Measurements from ENCODE around the gene PARVB.
"Not testable (repeated sequence)": the region's sequence is repeated elsewhere in the genome, so short reads cannot be mapped to it uniquely, and the experiment has no call there.

The PARVB gene

DNA sequence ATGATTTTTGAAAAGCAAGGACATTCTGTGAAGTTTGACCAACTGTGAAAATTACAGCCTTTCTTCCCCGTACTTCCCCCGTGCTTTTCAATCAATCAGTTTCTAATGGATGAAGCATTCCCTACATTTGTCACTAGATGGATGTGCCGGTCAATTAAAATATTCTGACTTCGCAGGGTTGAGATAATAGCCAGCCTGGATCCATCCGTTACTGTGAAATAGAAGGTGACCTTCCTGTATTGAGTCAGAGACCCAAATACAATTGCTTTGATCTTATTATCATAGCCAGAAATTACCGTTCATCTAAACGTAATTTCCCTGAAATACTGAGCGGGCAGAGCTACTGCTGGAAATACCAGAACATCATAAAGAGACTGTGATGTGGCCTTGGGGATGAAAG is 21.1 kb upstream of the PARVB start:
- no peak for DNase-seq (ENCODE audit: low read depth)
- no peak overlapping the region for H3K4me3 ChIP-seq (ENCODE audit: low read length)
- TF ChIP-seq, protein P1, sequence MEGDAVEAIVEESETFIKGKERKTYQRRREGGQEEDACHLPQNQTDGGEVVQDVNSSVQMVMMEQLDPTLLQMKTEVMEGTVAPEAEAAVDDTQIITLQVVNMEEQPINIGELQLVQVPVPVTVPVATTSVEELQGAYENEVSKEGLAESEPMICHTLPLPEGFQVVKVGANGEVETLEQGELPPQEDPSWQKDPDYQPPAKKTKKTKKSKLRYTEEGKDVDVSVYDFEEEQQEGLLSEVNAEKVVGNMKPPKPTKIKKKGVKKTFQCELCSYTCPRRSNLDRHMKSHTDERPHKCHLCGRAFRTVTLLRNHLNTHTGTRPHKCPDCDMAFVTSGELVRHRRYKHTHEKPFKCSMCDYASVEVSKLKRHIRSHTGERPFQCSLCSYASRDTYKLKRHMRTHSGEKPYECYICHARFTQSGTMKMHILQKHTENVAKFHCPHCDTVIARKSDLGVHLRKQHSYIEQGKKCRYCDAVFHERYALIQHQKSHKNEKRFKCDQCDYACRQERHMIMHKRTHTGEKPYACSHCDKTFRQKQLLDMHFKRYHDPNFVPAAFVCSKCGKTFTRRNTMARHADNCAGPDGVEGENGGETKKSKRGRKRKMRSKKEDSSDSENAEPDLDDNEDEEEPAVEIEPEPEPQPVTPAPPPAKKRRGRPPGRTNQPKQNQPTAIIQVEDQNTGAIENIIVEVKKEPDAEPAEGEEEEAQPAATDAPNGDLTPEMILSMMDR (conservative IDR thresholded peaks at IDR 0.05; ENCODE audit: low read length): no peak

GRCh38 chr22:44003405-44004103 is 20.5 kb upstream of the PARVB start:
- TF ChIP-seq, protein P1 (conservative IDR thresholded peaks at IDR 0.05; ENCODE audit: low read length): no peak
- no peak for DNase-seq (ENCODE audit: low read depth)
- H3K4me3 ChIP-seq (ENCODE audit: low read length): no peak overlapping the region

DNA sequence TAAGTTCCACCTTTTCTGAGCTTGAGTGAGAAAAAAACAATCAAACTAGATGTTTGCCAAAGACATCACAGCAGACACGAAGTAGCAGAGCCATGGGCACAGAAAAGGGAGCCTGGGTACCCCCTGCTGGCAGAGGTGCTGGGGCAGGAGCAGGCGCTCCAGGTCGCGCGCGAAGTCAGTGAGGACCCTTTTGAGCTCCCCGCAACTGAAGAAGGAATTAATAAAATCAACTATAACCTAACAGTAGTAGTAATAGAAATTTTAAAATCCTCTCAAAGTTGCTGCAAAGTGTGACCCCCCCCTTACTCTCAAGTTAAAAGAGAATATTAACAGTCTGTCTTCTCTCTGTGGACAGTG is 20.0 kb upstream of the PARVB start:
- no peak overlapping the region for H3K4me3 ChIP-seq (ENCODE audit: low read length)
- TF ChIP-seq, protein P1 (conservative IDR thresholded peaks at IDR 0.05; ENCODE audit: low read length): no peak
- DNase-seq (ENCODE audit: low read depth): no peak

GRCh38 chr22:44005524-44005923 is 18.6 kb upstream of the PARVB start:
- no peak overlapping the region for H3K4me3 ChIP-seq (ENCODE audit: low read length)
- TF ChIP-seq, protein P1 (conservative IDR thresholded peaks at IDR 0.05; ENCODE audit: low read length): no peak
- DNase-seq (ENCODE audit: low read depth): no peak

DNA sequence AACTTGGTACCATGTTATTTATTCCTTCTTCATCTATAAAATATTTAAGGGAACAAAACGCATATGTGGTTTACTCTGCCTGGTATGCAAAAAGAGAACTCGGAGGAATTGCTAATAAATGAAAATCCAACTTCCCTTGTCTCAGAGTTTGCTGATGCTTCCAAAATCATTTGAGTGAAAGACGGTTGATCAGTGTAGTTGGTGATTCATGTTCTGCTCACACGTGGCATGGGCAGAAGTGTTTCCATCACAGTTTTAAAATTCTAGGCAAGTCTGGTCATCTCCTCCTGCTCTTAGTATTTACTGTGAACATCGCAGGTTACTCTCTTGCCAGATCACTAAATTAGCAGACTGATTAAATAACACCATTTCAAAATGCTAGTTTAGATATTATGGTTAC is 11.9 kb upstream of the PARVB start:
- TF ChIP-seq, protein P1 (conservative IDR thresholded peaks at IDR 0.05; ENCODE audit: low read length): no peak
- H3K4me3 ChIP-seq (ENCODE audit: low read length): no peak overlapping the region
- DNase-seq (ENCODE audit: low read depth): no peak

DNA sequence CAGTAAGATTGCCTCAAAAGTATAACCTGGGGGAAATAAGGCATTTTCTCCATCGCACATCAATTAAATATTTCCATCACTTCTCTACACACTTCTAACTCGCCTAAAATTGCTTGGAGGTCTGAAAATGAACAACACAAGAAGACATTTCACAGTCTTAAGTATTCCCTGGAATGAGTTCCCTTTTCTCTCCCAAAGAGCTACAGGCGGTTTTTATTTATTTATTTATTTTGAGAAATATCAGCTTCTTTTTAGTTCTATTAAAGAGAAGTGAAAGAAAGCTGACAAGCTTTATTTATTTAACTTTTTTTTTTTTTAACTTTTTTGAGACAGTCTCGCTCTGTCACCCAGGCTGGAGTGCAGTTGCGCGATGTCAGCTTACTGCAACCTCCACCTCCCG is 11.5 kb upstream of the PARVB start:
- TF ChIP-seq, protein P1 (conservative IDR thresholded peaks at IDR 0.05; ENCODE audit: low read length): no peak
- no peak for DNase-seq (ENCODE audit: low read depth)
- no peak overlapping the region for H3K4me3 ChIP-seq (ENCODE audit: low read length)

DNA sequence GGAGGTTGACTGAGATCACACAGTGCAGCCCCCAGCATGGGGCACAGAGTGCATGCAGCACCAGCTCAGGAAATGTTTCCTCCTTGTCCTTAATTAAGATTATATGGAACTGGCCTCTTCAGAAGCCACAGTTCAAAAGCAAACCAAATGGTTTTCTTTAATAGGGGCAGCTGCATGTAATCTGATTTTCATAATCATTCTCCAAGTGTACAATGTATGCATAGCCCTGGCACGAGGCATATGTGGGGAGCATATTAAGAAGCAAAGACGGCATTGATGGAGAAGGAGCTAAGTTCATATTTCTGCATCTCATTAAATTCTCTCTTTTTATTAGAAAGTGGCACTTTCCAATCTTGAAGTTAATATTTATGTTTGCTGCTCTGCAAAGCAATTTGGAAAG is 9.9 kb upstream of the PARVB start:
- TF ChIP-seq, protein P1 (conservative IDR thresholded peaks at IDR 0.05; ENCODE audit: low read length): no peak

GRCh38 chr22:44016586-44016985 is 7.5 kb upstream of the PARVB start:
- not testable (repeated sequence) for H3K4me3 ChIP-seq (ENCODE audit: low read length); DNase-seq (ENCODE audit: low read depth)

More for the DNA sequence above, 9.9 kb upstream of the PARVB start:
- no peak overlapping the region for H3K4me3 ChIP-seq (ENCODE audit: low read length)
- DNase-seq (ENCODE audit: low read depth): no peak
